Karpas-422 (cell line): ENCODE data around the gene HSFX3. TPM values are rescaled to one million over a fixed set of nuclear protein-coding genes. Genes with fewer than 3 reads are reported as not detected.
"Not testable (repeated sequence)": the region's sequence is repeated elsewhere in the genome, so short reads cannot be mapped to it uniquely, and the experiment has no call there.

Experiments
- DNase-seq: peaks from one replicate; pipeline ENCODE4 v3.0.0-alpha.2; 2015
- H2AFZ ChIP-seq: fragments of 200-600 bp; sonication (generic); 2 replicates; pipeline ENCODE4 v1.6.1; 2014; ENCODE audit warnings: antibody characterized with exemption, low read length, mixed read lengths
- H3K27ac ChIP-seq: fragments of 200-600 bp; sonication (generic); 2 replicates; pipeline ENCODE4 v1.5.1; 2014; ENCODE audit warnings: mild to moderate bottlenecking, low read length, moderate library complexity
- H3K27me3 ChIP-seq: fragments of 200-600 bp; sonication (generic); 2 replicates; pipeline ENCODE4 v1.6.1; 2014; ENCODE audit warnings: low read length, mixed read lengths
- H3K36me3 ChIP-seq: fragments of 200-600 bp; sonication (generic); 2 replicates; pipeline ENCODE4 v1.6.1; 2014; ENCODE audit warnings: low read length, mixed read lengths; ENCODE audit not compliant: insufficient read depth
- H3K4me1 ChIP-seq: fragments of 200-600 bp; sonication (generic); 2 replicates; pipeline ENCODE4 v1.6.1; 2014; ENCODE audit warnings: mild to moderate bottlenecking, low read length, mixed read lengths
- H3K4me2 ChIP-seq: fragments of 200-600 bp; sonication (generic); 2 replicates; pipeline ENCODE4 v1.6.1; 2014; ENCODE audit warnings: low read length, low read depth, mild to moderate bottlenecking; ENCODE audit not compliant: poor library complexity, severe bottlenecking
- H3K4me3 ChIP-seq: fragments of 200-600 bp; sonication (generic); 2 replicates; pipeline ENCODE4 v1.5.1; 2014; ENCODE audit warnings: mild to moderate bottlenecking, antibody characterized with exemption, low read length, mixed read lengths
- H3K79me2 ChIP-seq: fragments of 200-600 bp; sonication (generic); 2 replicates; pipeline ENCODE4 v1.6.1; 2014; ENCODE audit warnings: mild to moderate bottlenecking, low read length, mixed read lengths
- H3K9ac ChIP-seq: fragments of 200-600 bp; sonication (generic); 2 replicates; pipeline ENCODE4 v1.6.0; 2014; ENCODE audit warnings: low read length
- H3K9me2 ChIP-seq: fragments of 200-600 bp; sonication (generic), shearing (Covaris generic); replicated peaks from 2 replicates; pipeline ENCODE4 v1.6.0; 2014; ENCODE audit warnings: mild to moderate bottlenecking, low read length, moderate library complexity; ENCODE audit not compliant: insufficient read depth
- H3K9me3 ChIP-seq: fragments of 300-700, 200-600 bp; sonication (generic); 2 replicates; pipeline ENCODE4 v1.6.1; 2014; ENCODE audit warnings: low read length, mixed read lengths
- H4K20me1 ChIP-seq: fragments of 200-600 bp; sonication (generic); 2 replicates; pipeline ENCODE4 v1.6.1; 2014; ENCODE audit warnings: mild to moderate bottlenecking, antibody characterized with exemption, low read length, low read depth; ENCODE audit not compliant: insufficient read depth
- total RNA-seq: library from RNA; depleted of rRNA; stranded (reverse); fragments of >200 nt; shearing (Covaris generic); gene quantifications from 2 replicates; pipeline ENCODE4 v1.2.3, GENCODE V29; 2014; ENCODE audit warnings: low replicate concordance

HSFX3 gene
- total RNA-seq, 1 experiment from 2014 or later, result not detected

DNA sequence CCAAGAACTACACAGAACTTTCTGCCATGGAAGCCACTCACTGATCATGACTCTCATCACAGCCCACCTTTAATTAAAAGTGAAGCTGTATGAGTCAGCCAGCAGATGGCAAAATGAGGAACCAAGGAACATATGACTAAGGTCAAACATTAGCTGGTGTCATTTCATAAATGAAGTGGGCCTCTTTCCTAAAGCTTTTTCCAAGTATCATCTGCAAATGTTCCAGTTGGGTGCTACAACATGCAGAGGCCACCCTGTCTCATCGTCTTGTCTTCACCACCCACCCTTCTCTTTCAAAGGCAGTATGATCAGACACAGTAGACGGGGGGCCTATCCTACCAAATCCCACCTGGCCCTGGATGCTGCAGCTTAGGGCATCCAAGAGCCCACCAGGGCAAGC lies 18.1 kb downstream of the HSFX3 start:
- Histone ChIP-seq H3K27me3 (no peaks in the 10 kb centered on the region), H3K4me1 (peaks cover 20% of the 10 kb centered on the region), H2AFZ (no peak overlapping the region), H3K9me3 (no peaks in the 10 kb centered on the region), H3K36me3 (no peaks in the 10 kb centered on the region), H3K9me2 (no peaks in the 10 kb centered on the region), H3K27ac (peak overlapping the region; percentile 46), H3K4me3 (no peak overlapping the region), H4K20me1 (no peaks in the 10 kb centered on the region), H3K9ac (peak overlapping the region; percentile 25; the same call in 1 of the 2 replicates), H3K4me2 (peak overlapping the region; percentile 26), H3K79me2 (no peaks in the 10 kb centered on the region)
- DNase-seq, result peak; percentile 82

DNA sequence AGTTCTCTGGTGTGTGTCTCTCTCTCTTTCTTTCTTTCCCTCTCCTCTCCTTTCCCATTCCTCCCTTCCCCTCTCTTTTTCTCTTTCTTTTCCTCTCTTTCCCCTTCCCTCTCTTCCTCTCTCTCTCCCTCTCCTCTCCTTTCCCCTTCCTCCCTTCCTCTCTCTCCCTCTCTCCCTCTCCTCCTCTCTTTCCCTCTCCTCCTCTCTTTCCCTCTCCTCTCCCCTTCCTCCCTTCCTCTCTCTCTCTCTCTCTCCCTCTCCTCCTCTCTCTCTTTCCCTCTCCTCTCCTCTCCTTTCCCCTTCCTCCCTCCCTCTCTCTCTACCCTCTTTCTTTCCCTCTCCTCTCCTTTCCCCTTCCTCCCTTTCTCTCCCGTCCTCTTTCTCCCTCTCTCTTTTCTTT lies 21.3 kb downstream of the HSFX3 start:
- no peak overlapping the region for H3K27ac ChIP-seq
- H3K4me1 ChIP-seq, result peaks cover 45% of the 10 kb centered on the region
- peaks cover 3% of the 10 kb centered on the region; the same call in 1 of the 2 replicates for H3K9me2 ChIP-seq

DNA sequence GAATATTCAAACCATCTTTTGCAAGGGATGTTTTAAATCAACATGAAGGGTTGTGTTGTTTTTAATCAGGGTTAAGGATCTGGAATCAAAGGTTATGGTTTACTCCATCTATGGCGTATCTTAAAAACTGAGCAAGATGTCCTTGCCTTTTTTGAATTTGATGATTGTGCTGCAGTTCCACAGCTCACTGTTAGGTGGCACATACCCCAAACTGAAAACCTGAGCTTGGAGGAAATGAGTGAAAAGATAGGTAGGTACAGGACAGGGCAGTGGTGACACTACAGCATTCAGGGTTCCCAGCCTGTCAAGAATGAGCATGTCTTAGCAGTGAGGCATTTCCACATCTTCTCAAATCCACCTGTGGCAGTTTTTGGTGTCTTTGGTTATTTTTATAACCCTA lies 22.0 kb downstream of the HSFX3 start:
- H3K4me3 ChIP-seq, result no peak overlapping the region
- no peaks in the 10 kb centered on the region for H3K9me3 ChIP-seq
- no peaks in the 10 kb centered on the region for H3K79me2 ChIP-seq
- H3K9ac ChIP-seq, result no peak overlapping the region
- no peaks in the 10 kb centered on the region for H3K27me3 ChIP-seq
- no peak overlapping the region for H3K27ac ChIP-seq
- no peak overlapping the region for H3K4me2 ChIP-seq
- H3K36me3 ChIP-seq, result no peaks in the 10 kb centered on the region
- peak; percentile 89 for DNase-seq
- H2AFZ ChIP-seq, result no peak overlapping the region
- peaks cover 45% of the 10 kb centered on the region for H3K4me1 ChIP-seq
- H3K9me2 ChIP-seq, result peaks cover 3% of the 10 kb centered on the region; the same call in 1 of the 2 replicates
- H4K20me1 ChIP-seq, result no peaks in the 10 kb centered on the region

More for the DNA sequence above, 21.3 kb downstream of the HSFX3 start:
- no peaks in the 10 kb centered on the region for H3K27me3 ChIP-seq
- H3K79me2 ChIP-seq, result no peaks in the 10 kb centered on the region
- no peaks in the 10 kb centered on the region for H3K36me3 ChIP-seq
- no peak overlapping the region for H3K4me3 ChIP-seq
- H2AFZ ChIP-seq, result no peak overlapping the region
- H4K20me1 ChIP-seq, result no peaks in the 10 kb centered on the region
- H3K9me3 ChIP-seq, result no peaks in the 10 kb centered on the region
- no peak overlapping the region for H3K9ac ChIP-seq
- H3K4me2 ChIP-seq, result no peak overlapping the region
- no peak for DNase-seq

DNA sequence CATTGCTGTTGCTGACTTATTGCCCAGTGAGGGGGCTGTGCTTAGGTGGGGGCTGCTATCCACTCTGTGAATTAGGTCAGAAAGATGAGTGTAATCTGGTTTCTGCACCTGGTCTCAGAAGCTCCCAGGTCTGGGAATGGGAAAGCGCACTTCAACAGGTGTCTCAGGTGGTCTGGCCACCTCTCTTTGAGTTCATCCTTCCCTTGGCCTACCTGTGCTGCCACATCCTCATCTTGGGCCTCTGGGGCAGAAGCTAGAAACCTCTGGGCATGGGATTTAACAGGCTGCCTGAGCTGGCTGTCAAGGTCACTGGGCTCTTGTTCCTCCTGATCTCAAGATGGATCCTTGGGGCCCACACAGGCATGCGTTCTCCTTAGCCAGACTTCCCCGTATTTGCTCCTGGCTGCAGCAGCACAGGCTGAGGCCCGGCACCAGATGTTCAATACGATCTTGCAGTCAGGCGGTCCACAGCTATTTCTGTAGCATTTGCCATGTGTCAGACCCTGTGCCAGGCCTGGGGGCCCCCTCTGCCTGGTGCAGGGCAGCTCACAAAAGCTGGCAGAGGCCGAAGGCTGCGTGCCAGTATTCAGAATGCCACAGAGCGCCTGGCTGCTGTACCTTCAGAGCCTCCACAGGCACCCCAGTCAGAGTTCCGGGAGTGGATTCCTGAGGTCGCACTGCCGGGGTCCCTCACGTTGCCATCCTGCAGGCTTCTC lies 23.2 kb downstream of the HSFX3 start:
- H3K4me1 ChIP-seq, result peaks cover 37% of the 10 kb centered on the region
- H3K9me2 ChIP-seq, H3K79me2 ChIP-seq, DNase-seq, H2AFZ ChIP-seq, H3K27me3 ChIP-seq, H3K9me3 ChIP-seq, H3K36me3 ChIP-seq, H4K20me1 ChIP-seq, H3K4me3 ChIP-seq: not testable (repeated sequence)
- peak overlapping the region; percentile 58 for H3K4me2 ChIP-seq
- H3K27ac ChIP-seq, result peak overlapping the region; percentile 77
- peak overlapping the region; percentile 50; the same call in 1 of the 2 replicates for H3K9ac ChIP-seq

DNA sequence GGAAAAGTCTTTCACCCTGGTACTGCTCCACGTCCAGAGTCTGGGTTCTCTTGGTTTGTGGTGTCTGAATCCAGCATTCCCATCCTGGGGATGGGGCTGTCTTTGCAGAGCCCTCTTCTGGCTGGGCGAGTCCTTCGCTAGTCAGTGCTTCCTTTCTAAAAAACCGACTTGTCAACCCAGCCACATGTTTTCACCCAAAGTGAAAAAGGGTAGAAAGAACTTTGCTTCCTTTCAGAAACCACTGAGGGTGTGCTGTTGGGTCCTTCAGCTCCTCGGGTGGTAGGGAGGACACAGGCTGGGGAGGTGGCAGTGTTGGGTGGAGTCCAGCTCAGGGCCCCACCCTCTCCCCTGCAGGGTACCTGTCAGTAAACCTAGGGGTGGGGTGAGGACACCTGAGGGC lies 23.8 kb downstream of the HSFX3 start:
- Histone ChIP-seq H3K4me3 (peak overlapping the region; percentile 38; the same call in 1 of the 2 replicates), H3K4me2 (peak overlapping the region; percentile 58), H3K9ac (peak overlapping the region; percentile 50; the same call in 1 of the 2 replicates), H3K27ac (peak overlapping the region; percentile 77), H3K4me1 (peaks cover 31% of the 10 kb centered on the region)
- not testable (repeated sequence) for H3K79me2 ChIP-seq, H4K20me1 ChIP-seq, H3K9me2 ChIP-seq, H3K9me3 ChIP-seq, H3K36me3 ChIP-seq, H3K27me3 ChIP-seq, H2AFZ ChIP-seq
- peak; percentile 51 for DNase-seq

DNA sequence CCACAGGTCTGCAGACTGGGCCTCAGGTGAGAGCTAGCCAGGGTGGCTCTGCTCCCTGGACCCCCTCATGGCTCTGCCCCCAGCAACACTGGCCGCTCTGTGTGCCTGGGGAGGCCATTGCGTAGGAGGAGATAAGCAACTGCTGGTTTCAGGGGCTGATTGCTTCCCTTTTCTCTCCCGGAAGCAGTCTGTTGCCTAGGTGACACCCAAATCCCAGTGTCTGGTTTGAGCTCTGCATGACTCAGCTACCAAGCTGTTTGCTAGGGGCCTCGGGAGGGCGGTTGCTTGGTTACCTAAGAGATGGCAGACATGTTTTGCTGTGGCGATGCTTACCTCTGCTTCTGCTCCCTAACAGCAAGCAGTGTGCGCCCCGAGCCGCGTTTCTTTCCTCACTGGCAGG lies 24.3 kb downstream of the HSFX3 start:
- Histone ChIP-seq H3K9ac (peak overlapping the region; percentile 62), H3K4me1 (peaks cover 26% of the 10 kb centered on the region), H3K27ac (peak overlapping the region; percentile 79), H3K4me3 (peak overlapping the region; percentile 45; the same call in 1 of the 2 replicates), H3K4me2 (peak overlapping the region; percentile 63)
- H3K9me2 ChIP-seq, H3K9me3 ChIP-seq, H4K20me1 ChIP-seq, H2AFZ ChIP-seq, H3K27me3 ChIP-seq, H3K36me3 ChIP-seq, H3K79me2 ChIP-seq: not testable (repeated sequence)
- DNase-seq, result peak; percentile 92

DNA sequence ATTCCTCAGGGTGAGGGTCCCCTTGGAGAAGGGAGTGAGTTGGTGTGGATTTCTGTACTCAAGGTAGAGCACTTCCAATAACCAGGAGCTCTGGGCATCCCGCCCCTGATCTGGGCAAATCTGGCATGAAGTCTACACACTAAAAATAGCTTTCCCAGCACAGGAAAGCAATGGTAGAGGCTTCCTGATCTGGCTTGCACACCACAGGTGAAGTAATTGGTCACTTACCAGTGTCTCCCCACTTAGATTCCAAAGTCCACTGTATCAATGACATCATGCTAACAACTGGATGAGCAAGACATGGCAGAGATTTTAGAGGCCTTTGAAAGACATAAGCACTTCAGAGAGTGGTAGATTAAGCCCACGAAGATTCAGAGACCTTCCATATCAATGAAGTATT lies 26.8 kb downstream of the HSFX3 start:
- Histone ChIP-seq H3K79me2 (no peaks in the 10 kb centered on the region), H3K4me1 (peaks cover 25% of the 10 kb centered on the region), H3K4me3 (no peak overlapping the region), H3K36me3 (no peaks in the 10 kb centered on the region), H4K20me1 (no peaks in the 10 kb centered on the region), H3K27me3 (no peaks in the 10 kb centered on the region), H2AFZ (no peak overlapping the region), H3K4me2 (no peak overlapping the region), H3K9me2 (peaks cover 3% of the 10 kb centered on the region; the same call in 1 of the 2 replicates), H3K9ac (no peak overlapping the region), H3K9me3 (no peaks in the 10 kb centered on the region), H3K27ac (no peak overlapping the region)
- no peak for DNase-seq

DNA sequence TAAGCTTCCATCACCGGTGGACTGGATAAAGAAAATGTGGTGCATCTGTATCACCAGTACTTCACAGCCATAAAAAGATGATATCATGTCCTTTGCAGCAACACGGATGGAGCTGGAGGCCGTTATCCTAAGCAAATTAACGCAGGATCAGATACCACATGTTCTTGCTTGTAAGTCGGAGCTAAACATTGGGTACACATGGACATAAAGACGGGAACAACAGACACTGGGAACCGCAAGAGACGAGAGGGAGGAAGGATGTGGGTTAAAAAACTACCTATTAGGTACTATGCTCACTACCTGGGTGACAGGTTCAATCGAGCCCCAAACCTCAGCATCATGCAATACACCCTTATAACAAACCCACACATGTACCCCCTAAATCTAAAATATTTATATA lies 28.3 kb downstream of the HSFX3 start:
- no peaks in the 10 kb centered on the region for H3K27me3 ChIP-seq
- no peak overlapping the region for H3K4me3 ChIP-seq
- no peak overlapping the region for H2AFZ ChIP-seq
- H3K79me2 ChIP-seq, result no peaks in the 10 kb centered on the region
- H3K4me2 ChIP-seq, result no peak overlapping the region
- H3K27ac ChIP-seq, result no peak overlapping the region
- H3K9me2 ChIP-seq, result peaks cover 3% of the 10 kb centered on the region; the same call in 1 of the 2 replicates
- no peaks in the 10 kb centered on the region for H3K9me3 ChIP-seq
- H3K9ac ChIP-seq, result no peak overlapping the region
- H4K20me1 ChIP-seq, result no peaks in the 10 kb centered on the region
- peaks cover 25% of the 10 kb centered on the region for H3K4me1 ChIP-seq
- DNase-seq, result no peak
- H3K36me3 ChIP-seq, result no peaks in the 10 kb centered on the region
